Thoracic aorta (tissue), 2 donors: ENCODE measurements around the gene CLCN2. TPM values are rescaled to one million over a fixed set of nuclear protein-coding genes. Genes with fewer than 3 reads are reported as not detected.

Source experiments
- ATAC-seq: fragments of 150-250 bp; one replicate; pipeline ENCODE4 v1.8.0; 2017; ENCODE audit warnings: low read depth; ENCODE audit not compliant: insufficient number of reproducible peaks, low FRiP score
- DNase-seq: peaks from one replicate; pipeline ENCODE4 v3.0.0-alpha.2; 2020; ENCODE audit warnings: low spot score
- H3K27ac ChIP-seq, 2 donors: fragments of 200-600 bp; sonication (generic); 1 replicate in 1 of 2; 2 replicates in 1 of 2; pipeline ENCODE4 v1.5.1; 2016; ENCODE audit warnings: mild to moderate bottlenecking in 2 of 2, moderate library complexity in 2 of 2
- H3K27me3 ChIP-seq: fragments of 200-600 bp; sonication (generic); replicated peaks from 2 replicates; pipeline ENCODE4 v1.6.0; 2016; ENCODE audit warnings: mild to moderate bottlenecking; ENCODE audit not compliant: insufficient read depth
- H3K36me3 ChIP-seq: fragments of 200-600 bp; sonication (generic); one replicate; pipeline ENCODE4 v1.5.1; 2016
- H3K4me1 ChIP-seq, 2 donors: fragments of 200-600 bp; sonication (generic); 1 replicate in 1 of 2; 2 replicates in 1 of 2; pipeline versions ENCODE4 v1.5.1 to v1.6.0; 2016; ENCODE audit warnings: low read depth in 2 of 2, mild to moderate bottlenecking in 1 of 2; ENCODE audit not compliant: control insufficient read depth in 1 of 2
- H3K4me3 ChIP-seq: fragments of 200-600 bp; sonication (generic); 2 replicates; pipeline ENCODE4 v1.5.1; 2016; ENCODE audit warnings: mild to moderate bottlenecking
- H3K9me3 ChIP-seq: fragments of 200-600 bp; sonication (generic); 2 replicates; pipeline ENCODE4 v1.5.1; 2016
- total RNA-seq, 2 donors: library from RNA; depleted of rRNA; stranded (reverse); fragments of >200 nt; gene quantifications; one replicate each; pipeline versions ENCODE4 v1.1.0 to v1.2.3, GENCODE V29; 2016
- TF ChIP-seq, protein P1 (sequence below): fragments of 200-600 bp; sonication (generic); IDR thresholded peaks from one replicate; pipeline ENCODE4 v1.5.1; 2019; ENCODE audit warnings: antibody characterized with exemption

Gene CLCN2
- total RNA-seq, 2 donors from 2014 or later = 4.3 to 8.0 TPM

GRCh38 chr3:184361932-184362667, 695 bp upstream of the CLCN2 start:
- H3K4me3 ChIP-seq = peak overlapping the region; percentile 98
- H3K27ac ChIP-seq = peak overlapping the region; percentile 95 to 100
- no peak for DNase-seq
- peaks cover 11 to 27% of the 10 kb centered on the region in 2 donors for H3K4me1 ChIP-seq
- no peaks in the 10 kb centered on the region for H3K27me3 ChIP-seq
- H3K36me3 ChIP-seq = peaks cover 9% of the 10 kb centered on the region
- TF ChIP-seq, protein P1, sequence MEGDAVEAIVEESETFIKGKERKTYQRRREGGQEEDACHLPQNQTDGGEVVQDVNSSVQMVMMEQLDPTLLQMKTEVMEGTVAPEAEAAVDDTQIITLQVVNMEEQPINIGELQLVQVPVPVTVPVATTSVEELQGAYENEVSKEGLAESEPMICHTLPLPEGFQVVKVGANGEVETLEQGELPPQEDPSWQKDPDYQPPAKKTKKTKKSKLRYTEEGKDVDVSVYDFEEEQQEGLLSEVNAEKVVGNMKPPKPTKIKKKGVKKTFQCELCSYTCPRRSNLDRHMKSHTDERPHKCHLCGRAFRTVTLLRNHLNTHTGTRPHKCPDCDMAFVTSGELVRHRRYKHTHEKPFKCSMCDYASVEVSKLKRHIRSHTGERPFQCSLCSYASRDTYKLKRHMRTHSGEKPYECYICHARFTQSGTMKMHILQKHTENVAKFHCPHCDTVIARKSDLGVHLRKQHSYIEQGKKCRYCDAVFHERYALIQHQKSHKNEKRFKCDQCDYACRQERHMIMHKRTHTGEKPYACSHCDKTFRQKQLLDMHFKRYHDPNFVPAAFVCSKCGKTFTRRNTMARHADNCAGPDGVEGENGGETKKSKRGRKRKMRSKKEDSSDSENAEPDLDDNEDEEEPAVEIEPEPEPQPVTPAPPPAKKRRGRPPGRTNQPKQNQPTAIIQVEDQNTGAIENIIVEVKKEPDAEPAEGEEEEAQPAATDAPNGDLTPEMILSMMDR = no peak
- ATAC-seq = peak; percentile 3
- no peaks in the 10 kb centered on the region for H3K9me3 ChIP-seq

GRCh38 chr3:184360929-184361531, 375 bp downstream of the CLCN2 start:
- TF ChIP-seq, protein P1 = no peak
- H3K4me1 ChIP-seq = peaks cover 11 to 27% of the 10 kb centered on the region in 2 donors
- ATAC-seq = no peak
- peaks cover 11% of the 10 kb centered on the region for H3K36me3 ChIP-seq
- peak overlapping the region; percentile 98 for H3K4me3 ChIP-seq
- no peaks in the 10 kb centered on the region for H3K27me3 ChIP-seq
- no peak for DNase-seq
- no peaks in the 10 kb centered on the region for H3K9me3 ChIP-seq
- peak overlapping the region; percentile 95 to 100 for H3K27ac ChIP-seq

- ATAC-seq (no peak), DNase-seq (no peak)
- Histone ChIP-seq H3K27ac (no peak overlapping the region), H3K27me3 (no peaks in the 10 kb centered on the region), H3K9me3 (no peaks in the 10 kb centered on the region), H3K4me1 (peaks cover 11 to 27% of the 10 kb centered on the region in 2 donors), H3K36me3 (peaks cover 11% of the 10 kb centered on the region), H3K4me3 (peak overlapping the region; percentile 98)
- TF ChIP-seq, protein P1 = no peak
Observed at GRCh38 chr3:184360070-184360928, 1.1 kb downstream of the CLCN2 start.

DNA sequence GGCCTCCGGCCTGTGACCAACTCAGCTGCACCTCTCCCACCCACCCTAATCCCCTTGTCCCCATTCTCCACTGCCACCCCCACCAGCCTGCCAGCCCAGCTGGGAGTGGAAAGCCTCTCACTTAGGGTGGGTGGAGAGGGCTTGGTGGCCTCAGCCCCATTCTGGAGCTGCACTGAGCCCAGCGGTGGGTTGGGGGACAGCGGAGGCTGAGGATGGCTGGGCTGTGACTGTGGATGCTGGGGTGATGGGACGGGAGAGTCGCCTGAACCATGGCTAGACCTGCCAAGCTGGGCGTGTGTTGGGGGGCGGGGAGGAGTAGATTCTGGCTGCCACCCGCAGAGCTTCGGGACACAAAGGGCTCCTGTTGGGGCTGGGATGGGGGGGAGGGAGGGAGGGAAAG, 1.8 kb downstream of the CLCN2 start:
- Histone ChIP-seq H3K27me3 (no peaks in the 10 kb centered on the region), H3K4me1 (peaks cover 11 to 25% of the 10 kb centered on the region in 2 donors), H3K9me3 (no peaks in the 10 kb centered on the region), H3K27ac (no peak overlapping the region), H3K36me3 (peaks cover 11% of the 10 kb centered on the region), H3K4me3 (no peak overlapping the region)
- DNase-seq (no peak), ATAC-seq (no peak)
- TF ChIP-seq, protein P1 = no peak

DNA sequence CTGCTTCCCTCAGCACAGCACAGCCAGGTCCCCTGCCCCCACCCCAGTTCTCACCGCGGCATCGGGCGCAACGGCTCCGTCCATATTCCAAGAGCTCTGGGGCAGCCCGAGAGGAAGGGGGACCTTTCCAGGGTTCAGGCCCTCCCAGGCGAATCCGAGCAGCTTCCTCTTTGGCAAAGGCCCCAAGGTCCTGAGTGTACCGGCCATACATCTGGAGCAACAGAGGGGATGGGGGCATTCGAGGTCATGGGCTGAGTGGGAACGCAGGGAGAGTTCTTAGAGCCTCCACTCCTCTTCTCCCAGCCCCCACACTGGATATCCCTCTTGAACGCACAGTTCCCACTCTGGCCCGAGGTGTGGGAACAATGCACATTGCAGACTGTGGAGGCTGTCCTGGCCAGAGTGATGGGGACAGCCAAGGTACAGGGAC, 2.5 kb downstream of the CLCN2 start:
- H3K27ac ChIP-seq = no peak overlapping the region
- H3K9me3 ChIP-seq = no peaks in the 10 kb centered on the region
- H3K27me3 ChIP-seq = no peaks in the 10 kb centered on the region
- no peak overlapping the region for H3K4me3 ChIP-seq
- peaks cover 11% of the 10 kb centered on the region for H3K36me3 ChIP-seq
- TF ChIP-seq, protein P1 = no peak
- ATAC-seq = no peak
- no peak for DNase-seq
- peaks cover 11 to 18% of the 10 kb centered on the region in 2 donors for H3K4me1 ChIP-seq
